UCSD-AML1 (cell line): ENCODE results near the gene CHST10.

Source experiments
- DNase-seq: peaks from one replicate; lab custom pipeline; 2025; ENCODE audit not compliant: unreplicated experiment; lab: John Stamatoyannopoulos, UW

The CHST10 gene

DNA sequence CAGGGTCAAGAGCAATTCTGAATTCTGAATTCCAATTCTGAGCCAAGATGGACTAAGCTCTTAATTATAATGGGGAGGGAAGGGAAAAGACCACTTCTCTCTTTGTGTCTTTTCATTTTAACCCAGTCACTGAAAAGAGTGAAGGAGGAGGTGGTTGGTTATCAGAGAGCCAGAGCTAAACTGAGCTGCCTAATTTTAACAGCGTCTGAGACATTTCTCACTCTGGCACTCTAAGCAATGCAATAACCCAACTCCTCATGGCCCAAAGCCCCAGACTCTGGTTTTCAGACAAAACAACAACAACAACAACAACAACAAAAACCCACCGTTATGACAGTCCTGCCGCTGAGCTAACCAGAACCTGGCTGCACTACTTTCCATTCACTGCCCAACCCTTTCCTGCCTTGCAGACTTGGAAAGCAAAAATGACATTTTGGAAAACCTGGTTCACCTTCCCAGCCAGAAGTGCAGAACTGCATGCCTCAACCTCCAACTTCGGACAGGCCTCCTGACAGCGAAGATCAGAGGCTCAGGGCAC, 1.0 kb downstream of the CHST10 start:
- no peak for DNase-seq

DNA sequence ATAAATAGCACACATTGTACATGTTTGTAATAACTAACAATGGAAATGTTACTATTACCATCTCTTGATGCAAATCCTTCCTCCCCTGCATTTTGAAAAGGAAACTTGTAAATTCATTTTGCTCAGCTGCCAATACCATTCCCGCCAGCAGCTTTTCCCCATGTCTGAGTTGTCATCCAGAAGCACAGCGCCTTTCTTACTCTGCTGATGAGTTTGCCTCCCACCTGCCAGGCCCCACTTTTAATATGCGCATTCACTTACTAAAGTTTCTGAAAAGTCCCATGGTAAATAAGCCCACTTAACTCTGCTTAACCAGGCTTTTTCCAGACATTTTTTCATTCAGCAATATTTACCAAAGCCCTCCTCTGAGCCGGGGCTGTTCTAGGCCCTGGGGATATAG, 3.9 kb downstream of the CHST10 start:
- DNase-seq: no peak

DNA sequence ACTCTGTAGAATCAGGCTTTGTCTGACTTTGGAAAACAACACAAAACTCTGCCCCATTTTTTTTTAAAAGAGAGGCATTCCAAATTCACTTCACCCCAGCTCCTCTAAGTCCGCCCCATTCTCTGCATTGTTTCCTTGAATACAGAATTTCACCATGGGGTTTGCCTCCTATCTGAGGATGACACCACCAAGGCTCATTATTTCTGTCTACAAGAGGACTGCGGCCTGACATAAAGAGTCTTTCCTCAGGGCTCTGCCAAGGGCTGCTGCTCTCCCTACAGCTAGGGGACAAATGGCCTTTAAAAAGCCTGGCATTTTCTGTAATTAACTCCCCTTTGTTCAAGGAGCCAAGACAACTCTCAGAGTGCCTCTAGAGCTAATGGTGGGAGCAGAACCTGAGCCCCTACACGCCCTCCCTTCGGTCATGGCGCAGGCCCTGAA, 4.6 kb downstream of the CHST10 start:
- no peak for DNase-seq

DNA sequence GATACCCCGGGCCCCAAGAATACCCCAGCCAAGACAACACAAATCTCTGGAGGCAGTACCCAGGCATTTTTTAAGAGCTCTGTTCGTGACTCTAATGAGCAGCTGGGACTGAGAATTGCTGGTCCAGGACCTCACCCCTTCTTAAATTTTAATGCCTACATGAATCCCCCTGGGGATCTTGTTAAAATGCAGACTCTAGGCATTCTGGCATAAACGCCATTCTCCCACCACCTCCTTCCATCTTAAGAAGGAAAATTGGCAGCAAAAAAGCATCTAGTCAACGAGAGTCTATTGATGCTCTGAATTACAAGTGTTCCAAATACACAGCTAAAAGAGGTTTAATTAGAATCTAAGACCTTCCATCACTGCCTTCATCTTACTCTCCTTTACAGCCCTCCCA, 5.0 kb downstream of the CHST10 start:
- no peak for DNase-seq

DNA sequence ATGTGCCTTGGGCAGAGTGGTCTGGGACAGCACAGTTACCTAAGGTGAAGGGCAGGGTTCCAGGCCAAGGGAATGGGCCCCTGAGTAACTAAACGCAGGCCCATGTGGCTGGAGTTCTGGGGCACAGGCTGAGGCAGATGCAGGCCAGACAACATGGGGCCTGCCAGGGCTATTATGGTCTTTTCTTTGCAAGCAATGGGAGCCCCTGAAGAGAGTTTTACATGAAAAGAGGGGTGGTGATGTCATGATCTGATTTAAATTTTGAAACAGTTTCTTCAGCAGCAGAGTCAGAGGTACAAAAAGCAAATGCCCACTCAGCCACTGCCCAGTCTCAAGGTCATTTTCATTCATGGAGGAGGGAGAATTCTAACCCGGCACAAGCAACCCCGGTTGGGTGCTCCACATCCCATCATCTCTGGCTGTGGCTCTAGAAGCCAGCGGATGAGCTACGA, 5.6 kb downstream of the CHST10 start:
- no peak for DNase-seq

GRCh38 chr2:100409975-100410647, 7.4 kb downstream of the CHST10 start:
- DNase-seq: no peak

GRCh38 chr2:100409461-100409860, 8.0 kb downstream of the CHST10 start:
- no peak for DNase-seq

DNA sequence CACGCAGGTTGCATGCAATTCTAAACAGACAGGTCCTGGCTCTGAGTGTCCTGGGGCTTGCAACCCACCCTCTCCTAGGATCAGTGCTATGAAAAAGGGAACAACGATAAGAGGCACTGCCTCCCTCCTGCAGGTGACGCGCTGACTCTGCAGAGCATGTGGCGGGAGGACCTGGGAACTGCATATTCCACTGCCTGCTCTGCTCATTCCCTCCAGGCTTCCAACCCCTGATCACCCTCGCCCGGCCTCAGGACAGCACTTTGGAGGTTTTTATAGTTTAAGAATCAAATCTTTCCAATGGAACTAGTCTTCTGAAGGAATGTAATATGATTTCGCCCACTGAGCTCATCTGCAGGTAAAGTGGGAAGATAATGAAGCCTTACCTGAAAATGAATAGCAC, 8.5 kb downstream of the CHST10 start:
- DNase-seq: no peak

DNA sequence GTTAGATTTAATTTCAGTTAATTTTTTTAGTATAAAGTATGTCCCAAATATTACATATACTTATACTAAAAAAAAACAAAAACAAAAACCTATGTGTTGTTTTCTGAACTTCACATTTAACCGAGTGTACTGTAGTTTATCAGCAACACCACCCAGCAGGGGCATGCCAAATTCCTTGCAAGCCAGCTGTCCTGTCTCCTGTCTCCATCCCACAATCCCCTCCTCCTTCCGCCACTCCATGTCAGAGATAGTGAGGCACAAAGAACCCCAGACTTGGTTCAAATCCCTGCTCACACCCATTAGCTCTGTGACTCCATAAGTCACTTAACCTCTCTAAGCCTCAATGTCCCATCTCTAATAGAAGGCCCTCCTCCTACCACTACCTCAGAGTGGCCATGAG, 9.4 kb downstream of the CHST10 start:
- no peak for DNase-seq

- DNase-seq: no peak
Observed at GRCh38 chr2:100407563-100407962, 9.9 kb downstream of the CHST10 start.

DNA sequence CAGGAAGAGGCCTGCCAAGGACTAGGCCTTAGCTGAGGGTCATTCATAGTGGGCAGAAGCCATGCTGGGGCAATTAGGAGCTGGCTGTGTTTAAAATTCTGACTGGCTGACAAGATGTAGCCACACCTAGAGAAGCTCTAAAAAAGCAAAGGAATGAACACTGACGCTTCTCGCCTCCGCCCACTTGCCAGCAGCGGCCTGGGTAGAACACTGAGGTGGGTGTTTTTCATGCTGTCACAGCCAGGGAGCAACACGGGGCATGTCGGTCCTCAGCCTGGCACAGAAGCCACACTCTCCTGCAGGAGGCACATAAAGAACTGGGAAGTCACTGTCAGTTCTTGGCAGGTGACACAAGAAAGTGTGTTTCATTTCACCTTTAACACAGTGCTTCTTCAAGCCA, 10.4 kb downstream of the CHST10 start:
- DNase-seq: no peak

- no peak for DNase-seq
Observed at GRCh38 chr2:100406120-100406508, 11.4 kb downstream of the CHST10 start.

GRCh38 chr2:100405403-100406119, 11.9 kb downstream of the CHST10 start:
- DNase-seq: no peak

DNA sequence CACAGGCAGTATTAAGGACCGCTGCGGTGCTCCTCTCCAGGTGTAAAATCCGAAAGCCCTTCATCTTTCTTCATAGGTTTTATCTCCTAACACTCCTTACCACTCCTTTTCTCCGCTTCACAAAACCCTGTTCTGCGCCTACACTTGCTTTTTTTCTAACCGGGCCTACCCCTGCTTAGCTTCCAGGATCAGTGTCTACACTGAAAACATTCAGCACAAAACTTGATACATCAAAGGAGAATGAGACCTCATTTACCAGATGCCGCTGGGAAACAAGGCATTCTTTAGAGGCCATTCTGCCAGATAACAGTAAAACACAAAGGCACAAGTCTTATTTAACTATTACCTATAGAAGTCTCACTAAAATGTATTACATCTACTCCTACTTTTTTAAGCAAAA, 13.1 kb downstream of the CHST10 start:
- no peak for DNase-seq

- DNase-seq: no peak
Observed at GRCh38 chr2:100403722-100404121, 13.7 kb downstream of the CHST10 start.

DNA sequence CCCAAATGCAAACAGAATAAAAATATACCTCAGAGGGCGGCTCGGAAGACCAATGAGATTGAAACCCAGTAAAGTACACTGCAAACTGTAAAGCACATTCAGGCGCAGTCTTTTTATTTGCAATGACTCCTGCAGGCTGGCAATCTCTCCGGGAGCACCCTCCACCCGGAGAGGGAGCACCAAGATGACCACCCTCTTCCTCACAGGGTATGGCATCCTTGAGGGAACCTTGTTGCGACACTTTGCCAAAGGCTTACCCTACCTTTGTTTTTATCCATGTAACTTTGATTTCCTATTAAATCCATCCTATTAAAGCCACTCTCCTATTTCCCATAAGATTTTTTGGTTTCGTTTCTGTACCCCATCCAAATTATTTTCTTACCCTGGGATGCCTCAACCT, 16.2 kb downstream of the CHST10 start:
- no peak for DNase-seq

DNA sequence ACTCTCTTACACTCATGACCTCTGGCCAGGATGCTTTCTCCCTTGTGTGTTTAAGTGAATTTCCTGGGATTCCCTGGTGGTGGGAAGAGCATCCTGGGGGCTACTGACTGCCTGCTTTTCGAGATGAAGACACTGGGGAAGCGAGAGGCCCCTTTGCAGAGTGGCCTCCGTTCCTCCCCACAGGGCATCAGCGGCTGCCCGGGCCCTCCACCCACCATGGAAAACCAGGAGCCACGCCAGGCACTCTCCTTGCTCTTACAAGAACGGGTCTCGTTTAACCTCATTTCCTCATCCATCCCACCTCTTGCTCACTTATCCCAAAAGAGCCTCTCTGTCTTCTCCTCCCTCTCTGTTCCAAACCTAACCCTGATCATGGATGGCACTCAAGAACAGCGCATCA, 17.8 kb downstream of the CHST10 start:
- DNase-seq: no peak

- DNase-seq: no peak
Observed at GRCh38 chr2:100397976-100398375, 19.5 kb downstream of the CHST10 start.

- DNase-seq: no peak
Observed at GRCh38 chr2:100397118-100397860, 20.2 kb downstream of the CHST10 start.

DNA sequence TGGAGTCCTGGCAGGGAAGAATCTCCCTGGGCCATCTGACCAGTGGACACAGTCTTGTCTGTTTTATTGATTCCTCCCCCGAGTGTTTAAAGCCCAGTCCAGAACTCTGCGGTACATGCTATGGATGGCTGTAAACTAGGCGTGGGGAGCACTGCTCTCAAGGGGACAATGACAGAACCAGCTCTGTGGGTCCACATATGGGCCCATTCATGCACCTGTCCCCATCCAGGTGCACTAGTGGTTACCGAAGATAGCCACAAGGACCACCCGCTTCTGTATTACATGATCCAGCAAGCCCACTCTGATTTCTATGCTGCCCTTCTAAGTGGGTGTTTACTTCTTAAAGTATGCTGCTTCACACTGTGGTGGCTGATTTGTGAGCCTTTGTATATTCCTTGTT, 21.0 kb downstream of the CHST10 start:
- no peak for DNase-seq

DNA sequence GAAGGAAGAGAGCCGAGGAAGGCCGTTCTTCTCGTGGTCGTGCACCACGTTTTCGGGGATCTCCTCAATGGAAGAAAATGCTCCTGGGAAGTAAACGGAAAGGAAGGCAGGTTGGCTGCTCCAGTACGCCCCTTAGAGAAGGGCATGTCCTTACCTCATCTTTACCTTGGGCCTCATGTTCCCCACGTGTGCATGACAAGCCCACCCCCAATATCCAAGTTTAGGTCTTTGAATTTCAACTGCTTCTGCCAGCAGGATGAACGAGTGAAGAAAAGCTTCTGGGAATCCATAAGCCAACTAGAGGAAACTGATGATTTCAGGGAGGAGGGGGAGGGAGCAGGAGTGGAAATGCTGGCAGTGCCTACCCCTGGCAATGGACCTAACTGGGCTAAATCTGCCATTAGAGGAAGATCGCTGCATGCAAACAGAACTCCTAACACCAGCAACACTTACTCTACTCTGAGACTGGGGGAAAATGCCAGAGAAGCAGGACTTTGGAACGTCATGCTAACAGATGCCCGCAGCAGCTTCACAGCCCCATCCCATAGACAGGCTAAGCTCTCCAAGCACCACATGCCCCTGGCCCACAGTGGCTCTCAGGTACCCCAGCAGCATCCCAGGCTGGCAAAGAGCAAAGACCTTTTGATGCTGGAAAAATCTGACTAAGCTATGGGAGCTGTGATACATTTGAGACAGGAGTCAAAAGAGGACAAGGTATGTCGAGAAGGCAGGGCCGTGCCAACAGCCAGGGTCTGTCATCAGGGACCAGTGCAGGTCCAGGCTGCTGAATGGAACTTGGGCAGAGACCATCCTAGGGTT, 21.7 kb downstream of the CHST10 start:
- no peak for DNase-seq
